Inflammatory macrophage (primary cell): ENCODE data around the gene AP1M1.

Experiments
- DNase-seq, 2 donors: peaks; one replicate each; pipeline ENCODE4 v3.0.0-alpha.2; 2020 to 2022

AP1M1 gene

DNA sequence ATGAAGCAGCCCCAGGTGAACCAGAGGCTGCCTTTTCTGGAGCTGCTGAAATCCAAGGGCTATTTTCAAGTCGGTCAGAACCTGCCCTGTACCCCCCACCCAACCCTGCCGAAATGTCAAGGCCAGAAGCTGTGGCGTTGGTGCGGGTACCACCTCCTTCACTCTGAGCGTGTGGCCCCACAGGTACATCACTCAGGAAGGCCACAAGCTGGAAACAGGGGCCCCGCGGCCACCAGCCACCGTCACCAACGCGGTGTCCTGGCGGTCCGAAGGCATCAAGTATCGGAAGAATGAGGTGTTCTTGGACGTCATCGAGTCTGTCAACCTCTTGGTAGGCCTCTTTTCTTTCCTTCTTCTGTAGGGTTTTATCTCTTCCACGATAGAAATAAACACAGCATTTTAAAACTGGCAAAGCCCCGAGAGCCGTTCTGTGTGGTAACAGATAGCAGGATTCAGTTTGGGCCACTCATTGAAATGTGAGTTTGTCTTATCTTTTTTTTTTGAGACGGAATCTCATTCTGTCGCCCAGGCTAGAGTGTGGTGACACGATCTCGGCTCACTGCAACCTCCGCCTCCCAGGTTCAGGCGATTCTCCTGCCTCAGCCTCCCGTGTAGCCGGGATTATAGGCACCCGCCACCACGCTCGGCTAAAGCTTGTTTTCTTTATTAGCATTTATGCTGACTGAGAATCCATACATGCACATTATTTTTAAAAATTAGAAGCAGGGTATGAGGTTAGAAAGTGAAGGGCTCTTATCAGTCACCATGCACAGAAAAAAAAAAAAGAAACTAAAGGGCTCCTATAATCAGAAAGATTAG is 11.3 kb downstream of the AP1M1 start:
- DNase-seq = no peak

DNA sequence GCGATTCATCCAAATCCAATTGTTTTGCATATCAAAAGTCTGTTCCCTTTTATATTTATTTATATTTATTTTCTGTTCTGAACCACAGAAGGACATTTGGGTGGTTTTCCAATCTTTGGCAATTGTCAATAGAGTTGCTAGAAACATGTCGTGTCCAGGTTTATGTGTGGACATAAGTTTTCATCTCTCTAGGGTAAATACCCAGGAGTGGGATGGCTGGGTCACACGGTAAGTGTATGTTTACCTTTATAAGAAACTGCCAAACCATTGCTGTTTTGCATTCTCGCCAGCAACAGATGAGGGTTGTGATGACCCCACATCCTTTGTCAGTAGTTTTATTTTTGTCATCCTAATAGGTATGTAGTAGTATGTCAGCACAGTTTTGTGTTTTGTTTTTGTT is 12.5 kb downstream of the AP1M1 start:
- no peak for DNase-seq

DNA sequence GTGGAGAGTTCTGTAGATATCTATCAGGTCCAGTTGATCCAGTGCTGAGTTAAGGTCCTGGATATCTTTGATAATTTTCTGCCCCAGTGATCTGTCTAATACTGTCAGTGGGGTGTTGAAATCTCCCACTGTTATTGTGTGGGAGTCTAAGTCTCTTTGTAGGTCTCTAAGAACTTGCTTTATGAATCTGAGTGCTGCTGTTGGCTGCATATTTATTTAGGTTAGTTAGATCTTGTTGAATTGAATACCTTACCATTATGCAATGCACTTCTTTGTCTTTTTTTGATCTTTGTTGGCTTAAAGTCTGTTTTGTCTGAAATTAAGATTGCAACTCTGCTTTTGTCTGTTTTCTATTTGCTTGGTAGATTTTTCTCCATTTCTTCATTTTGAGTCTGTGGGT is 15.4 kb downstream of the AP1M1 start:
- no peak for DNase-seq

DNA sequence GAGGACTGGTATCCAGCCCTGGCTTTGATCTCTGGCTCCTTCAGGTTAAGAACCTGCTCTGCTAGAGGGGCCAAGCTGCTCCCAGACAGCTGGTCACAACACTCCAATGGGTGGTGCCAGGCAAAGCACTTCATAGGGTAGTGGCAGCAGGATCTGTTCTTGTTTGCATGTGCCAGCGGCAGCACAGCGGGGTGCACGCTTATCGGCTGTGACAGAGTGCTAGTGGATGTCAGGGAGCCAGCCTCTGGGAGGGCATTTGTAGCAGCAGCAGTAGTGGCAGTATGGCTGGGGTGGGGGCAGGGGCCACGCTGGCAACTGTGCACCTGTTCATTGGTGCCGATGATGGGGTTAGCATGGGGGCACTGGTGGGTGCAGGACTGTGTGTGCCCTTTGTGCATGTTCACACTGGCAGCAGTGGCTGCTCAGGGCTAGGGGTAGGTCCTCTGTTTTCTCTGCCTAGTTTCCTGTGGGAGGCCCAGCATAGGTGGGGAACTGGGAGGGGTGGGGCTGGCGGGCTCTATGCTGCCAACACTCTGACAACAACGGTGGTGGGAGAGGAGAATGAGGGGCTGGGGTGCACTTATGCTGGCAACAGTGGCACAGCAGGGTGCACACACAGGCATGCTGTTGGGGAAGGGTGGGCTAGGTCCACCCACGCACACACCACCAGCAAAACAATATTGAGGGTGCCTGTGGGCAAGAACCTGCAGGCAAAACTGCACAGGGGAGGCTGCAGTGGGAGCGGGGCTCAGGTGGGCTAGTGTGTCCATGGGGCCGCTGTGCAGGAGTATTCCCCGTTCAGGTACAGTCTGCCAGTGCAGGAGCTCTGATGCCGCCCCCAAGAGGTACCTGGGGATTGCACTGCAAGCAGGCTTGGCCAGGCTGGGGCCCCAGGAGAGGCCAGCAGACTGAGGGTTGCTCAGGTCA is 19.3 kb downstream of the AP1M1 start:
- DNase-seq = no peak

DNA sequence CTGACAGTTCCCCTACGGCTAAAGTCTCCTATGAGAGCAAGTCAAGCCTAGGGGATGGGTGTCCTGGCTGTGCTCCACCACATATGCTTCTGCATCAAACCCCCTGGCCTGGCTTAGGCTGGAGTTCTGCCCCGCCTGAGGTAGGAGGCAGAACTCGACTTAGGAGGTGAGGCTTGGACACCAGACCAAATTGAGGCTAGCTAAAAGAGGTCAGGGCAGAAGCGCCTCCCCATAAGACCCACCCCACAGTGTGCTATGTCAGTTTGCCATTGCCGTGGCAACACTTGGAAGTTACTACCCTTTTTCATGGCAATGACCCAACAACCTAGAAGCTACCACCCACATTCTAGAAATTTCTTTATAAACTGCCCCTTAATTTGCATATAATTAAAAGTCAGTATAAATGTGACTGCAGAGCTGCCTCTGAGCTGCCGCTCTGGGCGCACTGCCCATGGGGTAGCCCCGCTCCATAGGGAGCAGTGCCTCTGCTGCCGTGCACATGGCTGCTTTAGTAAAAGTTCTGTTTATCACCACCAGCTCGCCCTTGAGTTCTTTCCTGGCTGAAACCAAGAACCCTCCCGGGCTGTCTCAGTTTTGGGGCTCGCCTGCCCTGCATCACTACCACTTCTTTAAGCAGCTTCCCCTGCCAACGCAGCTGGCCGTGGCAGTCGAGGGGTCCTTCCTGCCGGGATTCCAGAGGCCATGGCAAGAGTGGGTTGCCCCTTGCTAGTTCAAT is 20.2 kb downstream of the AP1M1 start:
- DNase-seq = no peak

DNA sequence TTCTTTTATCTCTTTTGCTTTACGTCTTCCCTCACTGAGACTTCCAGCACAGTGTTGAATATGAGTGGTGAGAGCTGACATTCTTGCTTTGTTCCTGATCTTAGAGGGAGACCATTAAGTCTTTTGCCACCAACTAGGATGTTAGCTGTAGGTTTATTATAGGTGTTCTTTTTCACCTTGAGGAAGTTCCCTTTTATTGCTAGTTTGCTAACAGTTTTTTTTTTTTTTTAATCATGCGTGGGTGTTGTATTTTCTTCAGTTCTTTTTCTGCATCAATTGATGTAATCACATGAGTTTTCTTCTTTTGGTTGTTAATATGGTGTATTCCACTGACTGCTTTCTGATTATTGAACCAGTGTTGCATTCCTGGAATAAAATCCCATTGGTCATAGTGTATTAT is 21.1 kb downstream of the AP1M1 start:
- no peak for DNase-seq

DNA sequence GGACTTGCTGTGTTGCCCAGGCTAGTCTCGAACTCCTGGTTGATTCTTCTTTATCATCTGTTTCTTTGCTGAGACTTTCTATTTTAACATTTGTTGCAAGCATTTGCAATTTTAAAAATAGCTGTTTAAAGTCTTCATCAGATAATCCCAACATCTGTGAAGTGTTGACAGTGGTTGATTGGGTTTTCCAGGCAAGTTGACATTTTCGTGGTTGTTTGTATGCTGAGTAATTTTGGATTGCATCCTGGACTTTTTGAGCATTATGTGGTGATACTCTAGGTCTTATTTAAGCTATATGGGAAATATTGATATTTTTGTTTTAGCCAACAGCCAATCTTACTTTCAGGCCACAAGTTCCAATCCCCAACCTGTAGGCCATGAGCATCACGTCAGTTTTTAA is 25.1 kb downstream of the AP1M1 start:
- no peak for DNase-seq

DNA sequence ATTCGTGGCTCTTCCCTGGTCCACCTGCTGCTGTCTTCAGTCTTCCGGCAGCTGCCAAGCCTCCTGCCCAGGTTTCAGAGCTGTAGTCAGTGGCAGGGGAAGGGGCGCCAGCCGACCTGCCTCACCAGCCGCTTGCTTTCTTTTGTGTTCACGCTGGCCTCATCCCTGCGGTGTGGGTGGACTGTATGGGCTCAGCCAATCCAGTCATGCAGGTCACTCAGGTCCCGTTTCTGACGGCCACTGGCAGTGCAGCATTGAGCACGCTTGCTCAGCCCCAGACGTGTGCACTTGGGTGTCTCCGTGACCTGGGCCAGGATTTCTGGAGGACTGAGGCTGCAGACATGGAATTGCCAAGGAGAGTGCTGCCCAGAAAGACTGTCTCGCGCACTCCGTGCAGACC is 26.0 kb downstream of the AP1M1 start:
- DNase-seq = no peak

DNA sequence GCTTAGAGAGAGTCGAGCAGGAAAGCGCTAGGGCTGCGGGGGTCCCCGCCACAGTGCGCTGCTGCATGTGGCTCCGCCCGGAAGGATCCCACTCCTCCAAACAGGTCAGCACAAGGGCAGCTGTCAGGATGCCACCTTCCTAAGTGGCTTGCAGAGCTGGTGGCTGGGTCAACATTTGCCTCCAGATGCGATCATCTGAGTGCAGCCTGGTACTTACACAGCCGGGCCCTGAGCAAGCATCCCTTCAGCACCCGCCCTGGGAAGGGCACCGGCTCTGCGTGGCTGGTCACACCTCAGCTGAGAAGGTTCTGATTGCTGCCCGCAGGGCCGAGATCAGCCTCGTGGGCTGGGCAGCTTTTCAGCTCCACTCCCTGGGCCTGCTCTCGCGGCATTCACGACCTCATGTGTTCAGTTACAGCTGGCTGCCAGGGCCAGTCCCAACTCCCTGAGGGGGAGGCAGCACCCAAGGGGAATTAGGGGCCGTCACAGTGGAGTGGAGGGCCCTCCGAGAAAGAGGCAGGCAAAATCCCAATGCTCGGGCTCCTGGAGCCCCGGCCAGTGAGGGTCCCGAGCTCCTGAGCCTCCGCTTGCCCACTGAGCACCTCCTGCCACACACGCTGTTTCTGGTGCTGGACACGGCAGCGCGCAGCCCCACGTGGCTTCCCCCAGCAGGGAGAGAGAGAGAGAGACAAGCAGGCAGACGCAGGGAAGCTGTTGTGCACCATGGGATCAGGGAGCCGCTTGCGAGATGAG is 26.8 kb downstream of the AP1M1 start:
- DNase-seq = no peak

DNA sequence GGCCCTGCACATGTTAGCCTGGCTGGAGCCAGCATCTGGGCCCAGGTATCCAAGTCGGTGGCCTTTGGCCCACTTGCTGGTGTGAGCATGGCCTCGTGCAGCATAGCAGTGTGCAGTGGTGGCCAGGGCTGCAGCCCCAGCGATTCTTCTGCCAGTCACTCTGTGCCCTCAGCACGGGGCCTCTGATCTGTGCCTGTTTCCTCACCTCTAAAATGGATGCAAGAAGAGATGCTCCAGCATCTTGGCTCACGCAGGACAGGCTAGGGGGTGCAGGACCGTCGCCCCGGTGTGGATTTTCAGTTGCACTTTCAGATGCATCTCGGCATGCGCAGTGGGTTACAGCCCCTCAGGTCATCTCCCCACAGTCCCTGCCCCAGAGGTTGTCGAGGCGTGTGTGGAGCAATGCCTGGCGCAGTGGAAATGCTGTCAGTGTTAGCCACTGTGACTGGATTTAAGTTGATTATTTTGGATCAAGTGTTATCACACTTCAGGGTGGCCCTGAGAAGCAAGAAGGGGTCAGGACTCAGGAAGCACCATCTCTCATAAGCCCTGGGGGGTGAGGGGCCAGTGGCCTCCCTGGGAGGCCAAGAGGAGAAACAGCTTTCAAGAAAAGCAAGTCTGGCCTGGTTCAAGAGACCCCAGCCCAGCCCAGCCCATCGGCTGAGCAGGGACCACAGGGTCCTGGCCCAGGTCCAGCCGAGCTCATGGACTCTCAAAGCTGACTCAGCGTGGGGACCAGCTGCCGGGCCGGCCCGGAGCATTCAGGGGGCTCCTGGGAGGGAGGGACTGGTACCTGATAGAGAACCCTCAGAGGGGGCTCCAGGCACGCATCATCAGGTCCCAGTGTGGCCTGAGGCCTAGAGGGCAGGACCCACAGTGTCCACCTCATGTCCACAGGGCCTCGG is 27.8 kb downstream of the AP1M1 start:
- no peak for DNase-seq

DNA sequence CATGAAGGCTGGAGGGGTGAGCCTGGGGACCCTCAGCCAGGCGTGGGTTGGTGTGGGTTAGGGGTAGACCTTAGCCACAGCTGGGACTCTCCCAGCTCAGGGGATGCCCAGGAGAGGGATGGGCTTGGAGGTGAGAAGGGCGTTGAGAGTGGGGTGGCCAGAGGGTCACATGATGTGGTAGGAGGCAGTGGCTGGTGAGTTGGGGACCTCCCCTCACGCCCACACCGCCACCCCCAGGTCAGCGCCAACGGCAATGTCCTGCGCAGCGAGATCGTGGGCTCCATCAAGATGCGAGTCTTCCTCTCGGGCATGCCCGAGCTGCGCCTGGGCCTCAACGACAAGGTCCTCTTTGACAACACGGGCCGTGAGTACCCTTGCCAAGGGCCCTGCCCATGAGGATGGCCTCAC is 28.5 kb downstream of the AP1M1 start:
- DNase-seq = no peak

DNA sequence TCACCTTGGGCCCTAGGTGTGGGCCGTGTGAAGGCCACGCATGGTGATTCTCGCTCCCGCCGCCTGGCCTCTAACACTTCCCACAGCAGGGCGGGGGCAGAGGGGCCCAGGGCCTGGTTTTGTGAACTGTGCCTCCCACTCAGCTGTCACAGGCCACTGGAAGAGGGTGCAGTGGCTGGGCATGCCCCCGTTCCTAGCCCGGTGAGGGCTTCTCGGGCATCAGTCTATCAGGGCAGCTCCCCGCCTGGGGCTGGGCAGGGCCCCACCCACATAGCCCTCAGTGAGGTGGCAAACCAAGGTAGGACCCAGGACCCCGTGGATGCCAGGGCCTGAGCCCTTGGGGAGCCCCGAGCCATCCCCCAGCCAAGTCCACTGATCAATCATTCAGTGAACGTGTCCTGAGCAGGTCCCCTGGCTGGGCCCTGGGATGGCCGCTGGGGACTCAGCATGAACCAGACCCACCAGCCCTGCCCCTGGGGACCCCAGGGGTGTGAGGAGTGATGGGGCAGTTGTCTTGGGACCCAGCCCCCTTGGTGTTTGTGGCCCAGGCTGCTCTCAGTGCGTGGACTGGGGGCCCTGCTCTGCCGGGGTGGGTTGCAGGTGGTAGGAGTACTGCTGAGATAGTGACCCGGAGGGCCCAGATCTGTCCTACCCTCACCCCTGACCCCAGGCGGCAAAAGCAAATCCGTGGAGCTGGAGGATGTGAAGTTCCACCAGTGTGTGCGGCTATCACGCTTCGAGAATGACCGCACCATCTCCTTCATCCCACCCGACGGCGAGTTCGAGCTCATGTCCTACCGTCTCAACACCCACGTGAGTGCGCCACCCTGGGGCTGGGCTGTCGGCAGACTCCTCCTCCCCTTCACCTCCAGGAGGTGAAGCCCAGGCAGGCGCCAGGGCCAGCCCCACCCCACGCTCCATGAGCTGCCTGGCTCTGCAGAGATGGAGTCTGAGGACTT is 29.4 kb downstream of the AP1M1 start:
- no peak for DNase-seq

DNA sequence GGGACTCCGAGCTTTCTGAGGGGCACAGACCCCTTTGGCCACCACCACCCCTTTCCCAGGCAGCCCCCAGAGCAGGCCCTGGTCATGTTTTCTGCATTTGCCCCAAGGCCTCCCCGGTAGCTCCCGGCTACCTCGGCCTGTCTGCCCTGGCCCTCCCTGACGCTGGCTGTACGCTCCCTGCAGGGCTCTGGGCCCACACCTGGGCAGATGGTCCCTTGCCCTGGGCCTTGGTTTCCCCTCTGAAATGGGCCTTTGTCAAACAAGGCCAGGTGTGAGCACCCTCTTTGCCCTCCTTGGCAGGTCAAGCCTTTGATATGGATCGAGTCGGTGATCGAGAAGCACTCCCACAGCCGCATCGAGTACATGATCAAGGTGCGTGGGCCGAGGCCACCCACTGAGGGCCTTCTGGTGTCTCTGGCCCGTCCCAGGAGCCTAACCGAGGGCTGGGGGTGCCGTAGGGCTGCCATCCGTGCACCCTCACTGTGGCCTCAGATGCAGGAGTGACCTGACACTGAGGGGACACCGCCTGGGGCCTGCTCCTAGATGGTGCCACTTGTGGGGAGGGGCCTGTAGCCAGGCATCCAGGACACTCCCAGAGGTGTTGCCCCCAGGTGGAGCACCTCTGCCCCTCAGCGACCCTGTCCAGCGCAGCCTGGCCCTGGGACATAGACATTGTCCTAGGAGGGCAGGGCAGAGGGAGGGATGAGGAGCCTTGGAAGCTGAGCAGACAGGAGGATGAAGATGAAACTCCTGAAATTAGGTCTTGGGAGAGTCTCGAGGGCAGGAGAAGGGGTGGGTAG is 30.3 kb downstream of the AP1M1 start:
- no peak for DNase-seq

DNA sequence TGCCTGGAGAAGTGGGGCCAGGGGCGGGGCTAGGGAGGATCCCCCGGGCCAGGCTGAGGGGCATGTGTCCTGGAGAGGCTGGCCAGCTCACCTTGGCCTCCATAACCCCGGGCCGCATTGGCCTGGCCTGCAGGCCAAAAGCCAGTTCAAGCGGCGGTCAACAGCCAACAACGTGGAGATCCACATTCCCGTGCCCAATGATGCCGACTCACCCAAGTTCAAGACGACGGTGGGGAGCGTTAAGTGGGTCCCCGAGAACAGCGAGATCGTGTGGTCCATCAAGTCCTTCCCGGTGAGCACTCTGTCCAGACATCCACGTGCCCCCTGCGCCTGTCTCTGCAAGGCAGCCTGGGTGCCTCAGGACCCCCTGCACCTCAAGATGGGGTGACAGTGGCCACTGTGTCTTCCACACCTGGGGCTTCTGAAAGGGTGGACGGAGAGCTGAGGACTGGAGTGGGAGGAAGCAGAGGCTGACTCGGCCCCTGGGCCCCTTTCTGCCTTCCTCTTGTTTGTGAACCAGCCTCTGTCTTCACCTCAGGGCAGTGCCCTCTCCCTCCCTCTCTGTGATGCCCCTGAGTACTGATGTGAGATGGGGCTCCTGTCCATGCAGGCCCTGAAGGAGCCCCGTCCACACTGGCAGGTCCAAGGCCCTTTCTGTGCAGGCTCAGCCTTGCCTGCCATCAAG is 31.1 kb downstream of the AP1M1 start:
- DNase-seq = no peak

DNA sequence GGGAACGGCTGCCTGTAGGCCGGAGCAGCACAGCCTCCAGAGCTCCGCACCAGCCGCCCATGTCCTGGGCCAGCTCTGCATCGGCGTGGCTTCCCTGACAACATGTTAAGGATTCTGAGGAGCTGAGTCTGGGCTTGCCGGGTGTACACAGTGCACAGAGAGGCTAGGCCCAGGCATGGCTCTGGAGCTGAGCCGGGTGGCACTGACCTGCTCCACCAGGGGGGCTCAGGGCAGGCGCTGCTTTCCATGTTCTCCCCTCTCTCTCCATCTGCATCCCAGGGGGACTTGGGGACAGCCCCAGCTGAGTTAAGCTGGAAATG is 31.6 kb downstream of the AP1M1 start:
- no peak for DNase-seq

DNA sequence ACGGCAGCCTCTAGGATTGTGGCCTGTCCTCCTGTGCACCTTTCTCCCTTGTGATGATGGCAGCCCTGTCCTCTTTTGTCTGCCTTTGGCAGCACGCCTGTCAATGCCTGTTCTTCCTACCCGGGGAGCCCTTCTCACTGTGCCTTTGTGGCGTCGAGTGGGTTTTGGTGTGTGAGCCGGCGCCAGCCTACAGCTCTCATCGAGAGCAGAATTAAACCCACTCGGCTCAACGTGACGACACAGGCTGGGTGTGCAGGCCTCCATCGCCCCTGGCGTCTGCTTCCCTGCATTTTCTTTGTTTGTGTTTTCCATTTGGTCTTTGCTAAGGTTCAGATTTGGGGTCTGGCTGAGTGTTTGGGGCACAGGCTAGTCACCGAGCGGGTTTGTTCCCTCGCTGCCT is 34.4 kb downstream of the AP1M1 start:
- no peak for DNase-seq

DNA sequence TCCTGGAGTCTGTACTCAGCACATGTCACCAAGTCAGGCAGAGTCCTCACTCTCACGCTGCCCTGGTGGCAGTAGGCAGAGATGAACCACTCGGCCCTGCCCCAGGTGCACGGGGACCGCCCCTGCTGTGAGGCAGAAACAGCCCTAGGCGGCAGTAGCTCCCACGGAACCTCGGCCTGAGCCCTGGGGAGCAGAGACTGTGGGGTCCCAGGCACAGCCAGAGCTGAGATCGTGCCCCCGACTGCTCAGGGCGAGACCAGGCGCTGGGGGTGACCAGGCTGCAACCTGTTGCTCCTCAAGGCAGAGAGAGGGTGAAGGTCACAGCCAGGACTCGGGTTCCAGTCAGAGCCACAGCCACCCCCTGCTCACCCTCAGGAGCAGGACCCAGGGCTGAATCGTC is 34.9 kb downstream of the AP1M1 start:
- DNase-seq = no peak

DNA sequence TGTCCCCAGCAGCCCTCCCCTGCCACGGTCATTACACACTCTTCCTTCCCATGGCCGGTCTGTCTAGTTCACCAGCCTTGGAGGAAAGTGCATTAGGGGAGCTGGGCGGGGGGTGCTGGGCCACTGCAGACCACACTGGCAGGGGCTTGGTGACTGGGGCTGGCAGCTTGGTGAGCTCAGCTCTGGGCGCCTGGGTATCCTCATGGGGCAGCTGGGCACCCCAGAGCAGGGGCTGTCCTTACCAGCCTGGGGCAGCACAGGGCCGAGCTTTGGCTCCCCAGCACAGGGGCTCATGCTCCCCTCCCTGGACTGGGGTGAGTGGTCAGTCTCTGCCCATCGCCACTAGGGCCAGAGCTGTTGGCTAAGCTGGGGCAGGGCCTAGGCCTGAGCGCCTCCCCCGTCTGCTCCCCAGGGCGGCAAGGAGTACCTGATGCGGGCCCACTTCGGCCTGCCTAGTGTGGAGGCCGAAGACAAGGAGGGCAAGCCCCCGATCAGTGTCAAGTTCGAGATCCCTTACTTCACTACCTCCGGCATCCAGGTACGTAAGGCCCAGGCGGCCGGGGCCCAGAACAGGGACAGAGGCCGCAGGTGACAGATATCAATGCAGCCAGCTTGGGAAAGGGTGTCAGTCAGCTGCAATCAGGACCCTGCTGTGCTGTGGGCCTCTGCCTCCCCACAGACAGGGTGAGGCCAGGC is 35.5 kb downstream of the AP1M1 start:
- DNase-seq = no peak
